GM23248 (cell line): ENCODE results near the gene WNT7B. TPM values are rescaled to one million over a fixed set of nuclear protein-coding genes. Genes with fewer than 3 reads are reported as not detected.

Experiments
- DNase-seq: peaks from one replicate; pipeline ENCODE4 v3.0.0-alpha.2; 2015
- H2AFZ ChIP-seq: fragments of 200-600 bp; sonication (generic); 2 replicates; pipeline ENCODE4 v1.6.1; 2016; ENCODE audit warnings: antibody characterized with exemption
- H3F3A ChIP-seq: fragments of 200-600 bp; sonication (generic); 2 replicates; pipeline ENCODE4 v1.6.1; 2016; ENCODE audit warnings: mild to moderate bottlenecking, antibody characterized with exemption, mixed run types; ENCODE audit not compliant: insufficient read depth
- H3K27ac ChIP-seq: fragments of 200-600 bp; sonication (generic); 2 replicates; pipeline ENCODE4 v1.5.1; 2016; ENCODE audit warnings: mild to moderate bottlenecking
- H3K27me3 ChIP-seq: fragments of 200-600 bp; sonication (generic); replicated peaks from 2 replicates; pipeline ENCODE4 v1.6.1; 2016; ENCODE audit warnings: mild to moderate bottlenecking; ENCODE audit not compliant: insufficient read depth
- H3K36me3 ChIP-seq: fragments of 200-600 bp; sonication (generic); 2 replicates; pipeline ENCODE4 v1.6.1; 2016; ENCODE audit warnings: low read depth, mild to moderate bottlenecking
- H3K4me1 ChIP-seq: fragments of 200-600 bp; sonication (generic); 2 replicates; pipeline ENCODE4 v1.6.1; 2016; ENCODE audit warnings: mild to moderate bottlenecking; ENCODE audit not compliant: insufficient read depth
- H3K4me2 ChIP-seq: fragments of 200-600 bp; sonication (generic); one replicate; pipeline ENCODE4 v1.6.1; 2016; ENCODE audit warnings: mild to moderate bottlenecking; ENCODE audit not compliant: unreplicated experiment
- H3K4me3 ChIP-seq: fragments of 200-600 bp; sonication (generic); 2 replicates; pipeline ENCODE4 v1.5.1; 2016; ENCODE audit warnings: mild to moderate bottlenecking
- H3K79me2 ChIP-seq: fragments of 200-600 bp; sonication (generic); 2 replicates; pipeline ENCODE4 v1.6.1; 2016; ENCODE audit warnings: mild to moderate bottlenecking; ENCODE audit not compliant: insufficient read depth
- H3K9ac ChIP-seq: fragments of 200-600 bp; sonication (generic); 2 replicates; pipeline ENCODE4 v1.6.1; 2016; ENCODE audit warnings: mild to moderate bottlenecking
- H3K9me2 ChIP-seq: fragments of 200-600 bp; sonication (generic); 2 replicates; pipeline ENCODE4 v1.6.1; 2016; ENCODE audit warnings: mixed run types, mild to moderate bottlenecking, moderate library complexity; ENCODE audit not compliant: insufficient read depth
- H3K9me3 ChIP-seq: fragments of 200-600 bp; sonication (generic); one replicate; pipeline ENCODE4 v1.6.1; 2017; ENCODE audit warnings: low read depth
- H4K20me1 ChIP-seq: fragments of 200-600 bp; sonication (generic); 2 replicates; pipeline ENCODE4 v1.6.0; 2016; ENCODE audit not compliant: insufficient read depth
- EZH2 ChIP-seq: fragments of 200-600 bp; sonication (generic); IDR thresholded peaks from 2 replicates; pipeline ENCODE4 v1.6.1; 2018; ENCODE audit warnings: antibody characterized with exemption, mild to moderate bottlenecking; ENCODE audit not compliant: insufficient read depth, poor library complexity, severe bottlenecking
- EZH2phosphoT487 ChIP-seq: fragments of 200-600 bp; sonication (generic); IDR thresholded peaks from 2 replicates; pipeline ENCODE4 v1.6.1; 2018; ENCODE audit warnings: antibody characterized with exemption, moderate library complexity, mild to moderate bottlenecking, low read depth; ENCODE audit not compliant: insufficient read depth
- WGBS, 2 experiments: methylation state at CpG; one replicate each; pipeline ENCODE4 v1.1.6; 2015 to 2017; ENCODE audit warnings: low lambda C conversion rate in 2 of 2, low coverage in 1 of 2; ENCODE audit errors: missing lambda C conversion rate in 2 of 2; 5-methylcytosine and 5-hydroxymethylcytosine counted together
- in situ Hi-C: fragments of 300-500 bp; cut with MboI; formaldehyde crosslinking; loops from 2 replicates; pipeline ENCODE4 v1.15.0; 2020
- polyA plus RNA-seq: library from polyadenylated mRNA; unstranded; fragments of >200 nt; fragmentation: Nextera tagmentation; extraction: Ambion mirVana; gene quantifications from 2 replicates; pipeline ENCODE4 v1.2.1, GENCODE V29; 2016
- total RNA-seq: library from RNA; depleted of rRNA; stranded (reverse); fragments of >200 nt; shearing (Covaris generic); gene quantifications from 2 replicates; pipeline ENCODE4 v1.2.3, GENCODE V29; 2014

WNT7B gene
- total and polyA plus RNA-seq, 2 experiments from 2014 or later: not detected

DNA sequence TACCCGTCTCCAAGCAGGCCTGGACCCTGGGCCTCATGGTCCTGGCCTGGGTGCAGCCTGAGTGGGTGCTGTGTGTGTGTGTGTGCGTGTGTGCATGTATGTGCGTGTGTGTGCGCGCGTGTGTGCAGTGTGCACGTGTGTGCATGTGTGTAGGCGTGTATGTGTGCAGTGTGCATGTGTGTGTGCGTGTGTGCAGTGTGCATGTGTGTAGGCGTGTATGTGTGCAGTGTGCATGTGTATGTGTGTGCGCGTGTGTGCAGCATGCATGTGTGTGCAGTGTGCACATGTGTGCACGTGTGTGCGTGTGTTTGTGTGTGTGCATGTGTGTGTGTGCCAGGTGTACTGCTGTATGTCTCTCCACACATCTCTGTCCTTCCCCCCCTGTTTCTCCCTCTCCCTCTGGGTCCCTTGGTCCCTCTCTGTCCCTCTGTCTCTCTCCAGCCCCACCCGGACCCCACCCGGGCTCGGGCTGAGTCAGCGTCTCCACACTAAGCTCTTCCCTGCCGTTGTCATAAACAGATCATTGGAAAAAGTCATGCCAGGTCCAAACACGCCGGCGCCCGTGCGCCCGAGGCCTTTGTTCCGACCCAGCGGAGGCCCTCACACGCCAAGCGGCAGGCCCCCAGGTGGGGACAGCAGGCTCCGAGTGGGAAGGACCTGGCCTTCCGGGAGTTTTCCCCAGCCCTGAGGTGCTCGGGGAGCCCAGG, 34.0 kb downstream of the WNT7B start:
- Histone ChIP-seq H3K9me2 (no peaks in the 10 kb centered on the region), H3K9ac (no peak overlapping the region), H3K27ac (no peak overlapping the region), H3K79me2 (no peaks in the 10 kb centered on the region), H3K4me3 (no peak overlapping the region), H3K4me1 (no peaks in the 10 kb centered on the region), H3K27me3 (no peaks in the 10 kb centered on the region), H3K9me3 (no peaks in the 10 kb centered on the region), H3F3A (no peaks in the 10 kb centered on the region), H2AFZ (no peak overlapping the region), H4K20me1 (no peaks in the 10 kb centered on the region), H3K4me2 (no peak overlapping the region), H3K36me3 (no peaks in the 10 kb centered on the region)
- TF ChIP-seq EZH2phosphoT487: no peak
- TF ChIP-seq EZH2: no peak
- in situ Hi-C loops: no loop called here
- WGBS, 2 experiments: 80 to 85% methylated on average over 32 of the region's 32 CpGs
- no peak for DNase-seq

GRCh38 chr22:45942344-45942743, 34.6 kb downstream of the WNT7B start:
- H2AFZ ChIP-seq: no peak overlapping the region
- in situ Hi-C loops: no loop called here
- no peaks in the 10 kb centered on the region for H3K27me3 ChIP-seq
- H3K4me3 ChIP-seq: no peak overlapping the region
- H3K9me3 ChIP-seq: no peaks in the 10 kb centered on the region
- 85 to 89% methylated on average over 9 of the region's 9 CpGs for WGBS, 2 experiments
- no peak overlapping the region for H3K4me2 ChIP-seq
- no peaks in the 10 kb centered on the region for H3F3A ChIP-seq
- no peaks in the 10 kb centered on the region for H3K9me2 ChIP-seq
- no peak for DNase-seq
- no peak overlapping the region for H3K9ac ChIP-seq
- no peaks in the 10 kb centered on the region for H3K79me2 ChIP-seq
- no peak overlapping the region for H3K27ac ChIP-seq
- no peaks in the 10 kb centered on the region for H3K4me1 ChIP-seq
- TF ChIP-seq EZH2phosphoT487 (no peak), EZH2 (no peak)
- H4K20me1 ChIP-seq: no peaks in the 10 kb centered on the region
- no peaks in the 10 kb centered on the region for H3K36me3 ChIP-seq

GRCh38 chr22:45938913-45939312, 38.0 kb downstream of the WNT7B start:
- no peaks in the 10 kb centered on the region for H3K36me3 ChIP-seq
- DNase-seq: no peak
- in situ Hi-C loops: no loop called here
- WGBS, 2 experiments: 78 to 80% methylated on average over 3 of the region's 3 CpGs
- no peak overlapping the region for H3K27ac ChIP-seq
- no peaks in the 10 kb centered on the region; the same call in 1 of the 2 replicates for H3K27me3 ChIP-seq
- no peaks in the 10 kb centered on the region for H3K79me2 ChIP-seq
- no peaks in the 10 kb centered on the region for H3K9me2 ChIP-seq
- no peaks in the 10 kb centered on the region for H3F3A ChIP-seq
- no peaks in the 10 kb centered on the region for H4K20me1 ChIP-seq
- H3K4me1 ChIP-seq: peaks cover 8% of the 10 kb centered on the region
- no peak overlapping the region for H3K4me2 ChIP-seq
- H3K9ac ChIP-seq: no peak overlapping the region
- no peak overlapping the region for H2AFZ ChIP-seq
- H3K4me3 ChIP-seq: no peak overlapping the region
- H3K9me3 ChIP-seq: no peaks in the 10 kb centered on the region
- TF ChIP-seq EZH2phosphoT487 (no peak), EZH2 (no peak)

DNA sequence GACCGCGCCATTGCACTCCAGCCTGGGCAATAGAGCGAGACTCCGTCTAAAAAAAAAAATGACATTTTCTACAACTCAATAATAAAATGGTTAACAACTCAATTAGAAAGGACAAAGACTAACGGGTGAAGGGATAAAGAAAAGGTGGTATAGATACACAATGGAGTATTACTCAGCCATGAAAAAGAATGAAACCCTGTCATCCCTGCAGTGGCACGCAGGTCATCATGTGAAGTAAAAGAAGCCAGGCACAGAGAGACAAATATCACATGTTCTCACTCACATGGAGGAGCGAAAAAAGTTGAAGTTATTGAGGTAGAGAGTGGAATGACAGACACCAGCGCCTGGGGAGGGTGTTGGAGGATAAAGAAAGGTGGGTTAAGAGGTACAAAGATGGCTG, 39.0 kb downstream of the WNT7B start:
- peaks cover 8% of the 10 kb centered on the region for H3K4me1 ChIP-seq
- no peak overlapping the region for H3K27ac ChIP-seq
- H3F3A ChIP-seq: no peaks in the 10 kb centered on the region
- no peaks in the 10 kb centered on the region for H3K79me2 ChIP-seq
- H3K4me2 ChIP-seq: no peak overlapping the region
- H3K9me2 ChIP-seq: no peaks in the 10 kb centered on the region
- H3K9ac ChIP-seq: no peak overlapping the region
- TF ChIP-seq EZH2 (no peak), EZH2phosphoT487 (no peak)
- no peaks in the 10 kb centered on the region; the same call in 1 of the 2 replicates for H3K27me3 ChIP-seq
- H3K4me3 ChIP-seq: no peak overlapping the region
- no peaks in the 10 kb centered on the region for H3K9me3 ChIP-seq
- in situ Hi-C loops: no loop called here
- H2AFZ ChIP-seq: no peak overlapping the region
- WGBS, 2 experiments: 89 to 92% methylated on average over 8 of the region's 8 CpGs
- H3K36me3 ChIP-seq: no peaks in the 10 kb centered on the region
- H4K20me1 ChIP-seq: no peaks in the 10 kb centered on the region
- DNase-seq: no peak
